GM18873 (cell line): ENCODE measurements around the gene WDR48.

ENCODE experiments used
- ATAC-seq: cut with Tn5 transposase; IDR thresholded peaks from one replicate; pipeline ENCODE4 v1.9.1; 2021; ENCODE audit warnings: mild to moderate bottlenecking, moderate library complexity, moderate number of reproducible peaks; ENCODE audit not compliant: unreplicated experiment, low FRiP score

WDR48 gene

GRCh38 chr3:39136533-39137434 is 85.0 kb downstream of the WDR48 start:
- no peak for ATAC-seq

GRCh38 chr3:39137435-39137936 is 85.7 kb downstream of the WDR48 start:
- no peak for ATAC-seq

- no peak for ATAC-seq
Measured at GRCh38 chr3:39137991-39138803, 86.4 kb downstream of the WDR48 start.

GRCh38 chr3:39138804-39139415 is 87.1 kb downstream of the WDR48 start:
- ATAC-seq = no peak

- no peak for ATAC-seq
Measured at GRCh38 chr3:39139442-39139841, 87.6 kb downstream of the WDR48 start.

GRCh38 chr3:39140341-39140971 is 88.6 kb downstream of the WDR48 start:
- no peak for ATAC-seq

GRCh38 chr3:39141171-39141995 is 89.6 kb downstream of the WDR48 start:
- ATAC-seq = no peak

- no peak for ATAC-seq
Measured at GRCh38 chr3:39142067-39142466, 90.3 kb downstream of the WDR48 start.

- no peak for ATAC-seq
Measured at GRCh38 chr3:39143051-39143885, 91.5 kb downstream of the WDR48 start.

GRCh38 chr3:39144095-39144747 is 92.4 kb downstream of the WDR48 start:
- ATAC-seq = no peak

GRCh38 chr3:39144748-39145380 is 93.0 kb downstream of the WDR48 start:
- ATAC-seq = no peak

GRCh38 chr3:39146083-39146501 is 94.3 kb downstream of the WDR48 start:
- no peak for ATAC-seq
